ENCODE data around the gene CELSR3.
A peak's percentile ranks its signal among the peaks of the same experiment; 100 is the strongest.

CELSR3 gene

GRCh38 chr3:48641396-48641795 lies 21.3 kb downstream of the CELSR3 start:
- TF ChIP-seq MYC (IDR thresholded peaks at IDR 0.05; ENCODE audit: low read depth, low read length) = no peak
- no peak for TF ChIP-seq CTCF (IDR thresholded peaks at IDR 0.05; ENCODE audit: low read depth, low read length)
- TF ChIP-seq POLR2A (IDR thresholded peaks at IDR 0.05; ENCODE audit: extremely low read depth, insufficient read length) = no peak
- TF ChIP-seq MAX (IDR thresholded peaks at IDR 0.05; ENCODE audit: low read depth, low read length) = no peak

GRCh38 chr3:48639944-48640606 lies 22.6 kb downstream of the CELSR3 start:
- no peak overlapping the region for H3K4me3 ChIP-seq (ENCODE audit: low read depth, low read length)
- DNase-seq (ENCODE audit: low read depth) = no peak
- TF ChIP-seq CTCF (IDR thresholded peaks at IDR 0.05; ENCODE audit: low read depth, low read length) (no peak), POLR2A (IDR thresholded peaks at IDR 0.05; ENCODE audit: extremely low read depth, insufficient read length) (no peak), MAX (IDR thresholded peaks at IDR 0.05; ENCODE audit: low read depth, low read length) (no peak), MYC (IDR thresholded peaks at IDR 0.05; ENCODE audit: low read depth, low read length) (no peak)

More at GRCh38 chr3:48641396-48641795, 21.3 kb downstream of the CELSR3 start:
- DNase-seq (ENCODE audit: low read depth) = no peak
- H3K4me3 ChIP-seq (ENCODE audit: low read depth, low read length) = no peak overlapping the region

GRCh38 chr3:48637305-48637704 lies 25.4 kb downstream of the CELSR3 start:
- TF ChIP-seq MYC (IDR thresholded peaks at IDR 0.05; ENCODE audit: low read depth, low read length) (no peak), CTCF (IDR thresholded peaks at IDR 0.05; ENCODE audit: low read depth, low read length) (no peak), MAX (IDR thresholded peaks at IDR 0.05; ENCODE audit: low read depth, low read length) (no peak), POLR2A (IDR thresholded peaks at IDR 0.05; ENCODE audit: extremely low read depth, insufficient read length) (no peak)
- H3K4me3 ChIP-seq (ENCODE audit: low read depth, low read length) = no peak overlapping the region
- DNase-seq (ENCODE audit: low read depth) = no peak

- H3K4me3 ChIP-seq (ENCODE audit: low read depth, low read length) = peak overlapping the region; percentile 67
- no peak for DNase-seq (ENCODE audit: low read depth)
- TF ChIP-seq POLR2A (IDR thresholded peaks at IDR 0.05; ENCODE audit: extremely low read depth, insufficient read length) (no peak), MYC (IDR thresholded peaks at IDR 0.05; ENCODE audit: low read depth, low read length) (no peak), CTCF (IDR thresholded peaks at IDR 0.05; ENCODE audit: low read depth, low read length) (no peak), MAX (IDR thresholded peaks at IDR 0.05; ENCODE audit: low read depth, low read length) (no peak)
Measured at GRCh38 chr3:48636149-48636655, 26.5 kb downstream of the CELSR3 start.

- 0 out of 2 replicates have a peak, but pooled peaks have one; percentile 8 for TF ChIP-seq MAX (IDR thresholded peaks at IDR 0.05; ENCODE audit: low read depth, low read length)
- TF ChIP-seq CTCF (IDR thresholded peaks at IDR 0.05; ENCODE audit: low read depth, low read length) = peak; percentile 71
- TF ChIP-seq MYC (IDR thresholded peaks at IDR 0.05; ENCODE audit: low read depth, low read length) = 0 out of 2 replicates have a peak, but pooled peaks have one; percentile 16
- peak; percentile 47 for TF ChIP-seq POLR2A (IDR thresholded peaks at IDR 0.05; ENCODE audit: extremely low read depth, insufficient read length)
- peak within 1 kb of the TSS; percentile 67 for H3K4me3 ChIP-seq (ENCODE audit: low read depth, low read length)
- DNase-seq (ENCODE audit: low read depth) = peak; percentile 98
Measured at GRCh38 chr3:48635222-48636021, 27.3 kb downstream of the CELSR3 start, which contains the start of gene SLC26A6. Gene SLC26A6 (minus strand): TSS chr3:48635461. CDS start chr3:48635393, 68 bp downstream.

Data from NB4 (cell line).